Measurements from ENCODE around the gene ZIM2. TPM values are rescaled to one million over a fixed set of nuclear protein-coding genes. Genes with fewer than 3 reads are reported as not detected.

Gene ZIM2
- total and polyA plus RNA-seq, 12 donors = 0.24 to 28.1 (median 4.6) TPM

DNA sequence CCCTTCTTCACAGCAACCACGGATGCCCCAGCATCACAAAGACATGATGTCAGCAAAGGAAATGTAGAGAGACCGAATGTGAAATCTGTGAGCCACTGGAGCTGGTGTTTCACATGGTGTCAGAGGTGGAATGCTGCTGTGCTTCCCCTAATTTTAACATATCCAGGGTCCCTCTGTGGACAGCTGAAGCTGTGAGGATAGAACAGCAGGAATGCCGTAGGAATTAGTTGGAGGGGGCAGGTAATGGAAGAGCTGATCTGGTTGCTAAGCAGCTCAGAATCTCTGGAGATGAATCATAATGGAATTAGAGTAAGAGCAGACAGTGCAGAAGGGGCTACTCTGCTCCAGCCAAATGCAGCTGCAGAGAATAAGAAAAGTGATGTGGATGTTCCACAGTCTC is 100.0 kb downstream of the ZIM2 start:
- Histone ChIP-seq H3K9me3 (replicated peaks in 1 of 3) (no peaks in the 10 kb centered on the region), H3K4me1 (replicated peaks in 1 of 2) (no peaks in the 10 kb centered on the region), H3K36me3 (replicated peaks in 1 of 2) (no peaks in the 10 kb centered on the region), H3K27ac (no peak overlapping the region), H3K4me3 (no peak overlapping the region), H3K27me3 (no peaks in the 10 kb centered on the region)
- no peak for DNase-seq
- intact Hi-C loops (cut with DNase I) = loop anchor here in 1 of 2 donors (5.0 kb wide), 1 partner anchor 357 kb away; no protein-coding TSS in a partner anchor
- 25 to 33% (median 31%) methylated on average over 3 of the region's 3 CpGs for WGBS, 4 donors
- TF ChIP-seq, protein P1, sequence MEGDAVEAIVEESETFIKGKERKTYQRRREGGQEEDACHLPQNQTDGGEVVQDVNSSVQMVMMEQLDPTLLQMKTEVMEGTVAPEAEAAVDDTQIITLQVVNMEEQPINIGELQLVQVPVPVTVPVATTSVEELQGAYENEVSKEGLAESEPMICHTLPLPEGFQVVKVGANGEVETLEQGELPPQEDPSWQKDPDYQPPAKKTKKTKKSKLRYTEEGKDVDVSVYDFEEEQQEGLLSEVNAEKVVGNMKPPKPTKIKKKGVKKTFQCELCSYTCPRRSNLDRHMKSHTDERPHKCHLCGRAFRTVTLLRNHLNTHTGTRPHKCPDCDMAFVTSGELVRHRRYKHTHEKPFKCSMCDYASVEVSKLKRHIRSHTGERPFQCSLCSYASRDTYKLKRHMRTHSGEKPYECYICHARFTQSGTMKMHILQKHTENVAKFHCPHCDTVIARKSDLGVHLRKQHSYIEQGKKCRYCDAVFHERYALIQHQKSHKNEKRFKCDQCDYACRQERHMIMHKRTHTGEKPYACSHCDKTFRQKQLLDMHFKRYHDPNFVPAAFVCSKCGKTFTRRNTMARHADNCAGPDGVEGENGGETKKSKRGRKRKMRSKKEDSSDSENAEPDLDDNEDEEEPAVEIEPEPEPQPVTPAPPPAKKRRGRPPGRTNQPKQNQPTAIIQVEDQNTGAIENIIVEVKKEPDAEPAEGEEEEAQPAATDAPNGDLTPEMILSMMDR (IDR thresholded peaks at IDR 0.05) = no peak
- TF ChIP-seq POLR2A (IDR thresholded peaks at IDR 0.05) = no peak

DNA sequence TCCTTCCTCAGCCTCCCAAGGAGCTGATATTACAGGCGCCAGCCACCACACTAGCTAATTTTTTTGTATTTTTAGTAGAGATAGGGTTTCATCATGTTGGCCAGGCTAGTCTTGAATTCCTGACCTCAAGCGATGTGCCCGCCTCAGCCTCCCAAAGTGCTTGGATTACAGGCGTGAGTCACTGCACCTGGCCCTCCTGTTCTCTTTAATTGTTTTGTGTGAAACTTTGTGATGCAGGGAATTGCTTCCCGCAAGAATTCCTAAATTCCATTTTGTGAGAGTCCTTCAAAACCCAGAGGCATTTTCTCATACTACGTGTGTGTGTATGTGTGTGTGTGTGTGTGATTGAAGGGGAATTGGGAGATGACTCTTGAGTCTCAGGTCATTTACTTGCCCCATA is 104.0 kb downstream of the ZIM2 start:
- Histone ChIP-seq H3K27ac (no peak overlapping the region), H3K9me3 (replicated peaks in 1 of 3) (no peaks in the 10 kb centered on the region), H3K4me1 (replicated peaks in 1 of 2) (no peaks in the 10 kb centered on the region), H3K27me3 (no peaks in the 10 kb centered on the region), H3K36me3 (replicated peaks in 1 of 2) (no peaks in the 10 kb centered on the region), H3K4me3 (no peak overlapping the region)
- intact Hi-C loops (cut with DNase I) = no loop called here
- WGBS, 4 donors = 73 to 90% (median 78%) methylated on average over 6 of the region's 6 CpGs
- no peak for TF ChIP-seq POLR2A (IDR thresholded peaks at IDR 0.05)
- TF ChIP-seq, protein P1 (IDR thresholded peaks at IDR 0.05) = no peak
- DNase-seq = no peak

DNA sequence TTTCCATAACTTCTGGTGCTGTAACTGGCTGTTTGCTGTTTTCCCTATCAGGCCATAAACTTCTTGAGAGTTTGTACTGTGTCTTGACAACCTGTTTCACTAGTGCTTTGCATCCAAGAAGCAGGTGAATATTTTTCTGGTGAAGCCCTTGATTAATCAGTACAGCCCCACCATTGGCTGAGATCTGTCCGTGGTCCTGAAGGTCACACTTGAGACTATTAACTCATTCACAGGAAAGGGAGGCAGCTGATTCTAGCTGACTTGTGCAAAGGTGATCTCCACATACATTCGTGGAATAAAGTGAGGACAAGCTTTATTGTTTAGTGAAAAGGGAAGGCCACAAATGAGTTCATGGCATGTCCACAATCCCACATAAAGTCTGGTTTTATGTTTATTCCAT is 107.5 kb downstream of the ZIM2 start:
- Histone ChIP-seq H3K27ac (no peak overlapping the region), H3K4me1 (replicated peaks in 1 of 2) (no peaks in the 10 kb centered on the region), H3K36me3 (replicated peaks in 1 of 2) (no peaks in the 10 kb centered on the region), H3K9me3 (replicated peaks in 1 of 3) (no peaks in the 10 kb centered on the region), H3K4me3 (no peak overlapping the region), H3K27me3 (no peaks in the 10 kb centered on the region)
- no peak for TF ChIP-seq POLR2A (IDR thresholded peaks at IDR 0.05)
- TF ChIP-seq, protein P1 (IDR thresholded peaks at IDR 0.05) = no peak
- intact Hi-C loops (cut with DNase I) = no loop called here
- DNase-seq = no peak
- WGBS, 4 donors = 14 to 23% (median 17%) methylated on average over 2 of the region's 2 CpGs

DNA sequence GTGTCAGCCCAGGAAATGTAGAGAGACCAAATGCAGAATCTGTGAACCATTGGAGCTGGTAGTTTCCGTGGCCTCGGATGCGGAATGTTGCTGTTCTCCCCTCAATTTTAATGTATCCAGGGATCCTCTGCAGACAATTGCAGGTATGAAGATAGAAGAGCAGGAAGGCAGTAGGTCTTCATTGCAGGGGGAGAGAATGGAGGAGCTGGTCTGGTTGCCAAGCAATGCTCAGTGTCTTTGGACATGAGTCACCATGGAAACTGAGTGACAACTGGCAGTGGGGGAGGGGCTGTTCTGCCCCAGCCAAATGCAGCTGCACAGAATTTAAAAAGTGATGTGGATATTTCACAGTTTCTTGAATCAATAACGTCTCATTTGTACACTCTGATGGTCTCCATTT is 112.8 kb downstream of the ZIM2 start:
- no peaks in the 10 kb centered on the region for H3K27me3 ChIP-seq
- H3K27ac ChIP-seq = no peak overlapping the region
- H3K9me3 ChIP-seq (replicated peaks in 1 of 3) = no peaks in the 10 kb centered on the region
- no peaks in the 10 kb centered on the region for H3K4me1 ChIP-seq (replicated peaks in 1 of 2)
- 72 to 84% (median 74%) methylated on average over 4 of the region's 4 CpGs for WGBS, 4 donors
- peak in 1 of 7 donors; percentile 77 for DNase-seq
- H3K4me3 ChIP-seq = no peak overlapping the region
- TF ChIP-seq POLR2A (IDR thresholded peaks at IDR 0.05) = no peak
- TF ChIP-seq, protein P1 (IDR thresholded peaks at IDR 0.05) = no peak
- intact Hi-C loops (cut with DNase I) = no loop called here
- H3K36me3 ChIP-seq (replicated peaks in 1 of 2) = no peaks in the 10 kb centered on the region

All from adrenal gland (tissue), 12 donors.